Measurements from ENCODE around the gene NFYC.

The NFYC gene

DNA sequence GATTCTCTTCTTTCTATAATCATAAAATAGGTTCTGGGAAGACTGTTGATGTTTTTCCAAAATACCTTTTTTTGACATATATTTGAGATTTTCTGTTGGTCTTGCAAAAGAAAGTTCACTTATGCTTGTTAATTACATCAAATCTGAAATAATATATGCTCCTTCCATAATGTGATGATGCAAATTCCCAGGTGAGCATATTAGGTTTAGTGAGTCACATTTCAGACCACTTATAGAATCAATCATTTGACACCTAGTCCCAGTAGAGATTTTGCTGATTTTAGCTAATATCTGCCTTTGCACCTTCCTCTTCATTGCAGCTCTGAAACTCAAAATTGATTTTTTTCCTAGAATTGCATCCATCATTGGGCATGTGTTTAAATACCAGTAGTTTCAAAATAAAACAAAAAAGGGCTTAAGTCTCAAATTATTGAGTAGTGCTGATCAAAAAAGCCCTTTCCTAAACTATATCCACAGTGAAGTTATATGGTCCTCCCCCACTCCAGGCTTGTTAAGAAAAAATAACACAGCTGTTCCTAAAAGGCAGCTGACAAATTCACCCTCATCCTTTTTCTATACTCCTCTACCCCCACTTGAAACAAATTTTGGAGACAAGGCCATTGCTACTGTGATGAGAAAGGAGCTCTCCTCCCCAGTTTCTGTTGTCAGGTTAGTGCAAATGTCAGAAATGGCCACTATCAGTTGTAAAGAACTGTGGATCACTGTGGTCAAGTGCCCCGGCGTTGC is 55.0 kb downstream of the NFYC start:
- Histone ChIP-seq H3K36me3 (ENCODE audit: control insufficient read depth in 2 of 2, insufficient read depth in 1 of 2, low read length in 2 of 2) (peaks cover 9 to 91% of the 10 kb centered on the region in 2 experiments; a peak in 2 of 3 replicates), H3K4me1 (ENCODE audit: control insufficient read depth, insufficient read depth, low read length) (no peaks in the 10 kb centered on the region), H3K9me3 (ENCODE audit: control insufficient read depth, insufficient read depth, low read depth, low read length) (no peaks in the 10 kb centered on the region), H3K27ac (ENCODE audit: extremely low read depth, low read depth, low read length) (no peak overlapping the region), H3K4me3 (ENCODE audit: low read depth, low read length) (no peak overlapping the region)
- ChIA-PET POLR2A (interaction anchor here (0.6 to 1.7 kb wide), 2 partner anchors 49 to 55 kb away, joined by 3 to 6 read pairs; partner anchors contain the start of gene NFYC), CTCF (interaction anchor here (0.7 to 2.3 kb wide), 4 partner anchors 28 to 206 kb away, joined by 3 to 12 read pairs (median 5); no protein-coding TSS in a partner anchor)
- TF ChIP-seq GLI2 (tag by site-specific recombination; IDR thresholded peaks at IDR 0.05; ENCODE audit: borderline replicate concordance, low read depth) (no peak), ZNF610 (tag by site-specific recombination; IDR thresholded peaks at IDR 0.05; ENCODE audit: borderline replicate concordance) (no peak), GLIS2 (tag by site-specific recombination; IDR thresholded peaks at IDR 0.05) (no peak), ZFHX2 (tag by site-specific recombination; conservative IDR thresholded peaks at IDR 0.05) (no peak), GLIS1 (tag by site-specific recombination; IDR thresholded peaks at IDR 0.05) (no peak), ZNF146 (tag by site-specific recombination; IDR thresholded peaks at IDR 0.05) (no peak)
- TF ChIP-seq, protein P1, sequence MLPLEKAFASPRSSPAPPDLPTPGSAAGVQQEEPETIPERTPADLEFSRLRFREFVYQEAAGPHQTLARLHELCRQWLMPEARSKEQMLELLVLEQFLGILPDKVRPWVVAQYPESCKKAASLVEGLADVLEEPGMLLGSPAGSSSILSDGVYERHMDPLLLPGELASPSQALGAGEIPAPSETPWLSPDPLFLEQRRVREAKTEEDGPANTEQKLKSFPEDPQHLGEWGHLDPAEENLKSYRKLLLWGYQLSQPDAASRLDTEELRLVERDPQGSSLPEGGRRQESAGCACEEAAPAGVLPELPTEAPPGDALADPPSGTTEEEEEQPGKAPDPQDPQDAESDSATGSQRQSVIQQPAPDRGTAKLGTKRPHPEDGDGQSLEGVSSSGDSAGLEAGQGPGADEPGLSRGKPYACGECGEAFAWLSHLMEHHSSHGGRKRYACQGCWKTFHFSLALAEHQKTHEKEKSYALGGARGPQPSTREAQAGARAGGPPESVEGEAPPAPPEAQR (tag by site-specific recombination; IDR thresholded peaks at IDR 0.05) = no peak
- TF ChIP-seq, protein P2, sequence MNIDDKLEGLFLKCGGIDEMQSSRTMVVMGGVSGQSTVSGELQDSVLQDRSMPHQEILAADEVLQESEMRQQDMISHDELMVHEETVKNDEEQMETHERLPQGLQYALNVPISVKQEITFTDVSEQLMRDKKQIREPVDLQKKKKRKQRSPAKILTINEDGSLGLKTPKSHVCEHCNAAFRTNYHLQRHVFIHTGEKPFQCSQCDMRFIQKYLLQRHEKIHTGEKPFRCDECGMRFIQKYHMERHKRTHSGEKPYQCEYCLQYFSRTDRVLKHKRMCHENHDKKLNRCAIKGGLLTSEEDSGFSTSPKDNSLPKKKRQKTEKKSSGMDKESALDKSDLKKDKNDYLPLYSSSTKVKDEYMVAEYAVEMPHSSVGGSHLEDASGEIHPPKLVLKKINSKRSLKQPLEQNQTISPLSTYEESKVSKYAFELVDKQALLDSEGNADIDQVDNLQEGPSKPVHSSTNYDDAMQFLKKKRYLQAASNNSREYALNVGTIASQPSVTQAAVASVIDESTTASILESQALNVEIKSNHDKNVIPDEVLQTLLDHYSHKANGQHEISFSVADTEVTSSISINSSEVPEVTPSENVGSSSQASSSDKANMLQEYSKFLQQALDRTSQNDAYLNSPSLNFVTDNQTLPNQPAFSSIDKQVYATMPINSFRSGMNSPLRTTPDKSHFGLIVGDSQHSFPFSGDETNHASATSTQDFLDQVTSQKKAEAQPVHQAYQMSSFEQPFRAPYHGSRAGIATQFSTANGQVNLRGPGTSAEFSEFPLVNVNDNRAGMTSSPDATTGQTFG (tag by site-specific recombination; IDR thresholded peaks at IDR 0.05; ENCODE audit: borderline replicate concordance) = no peak

DNA sequence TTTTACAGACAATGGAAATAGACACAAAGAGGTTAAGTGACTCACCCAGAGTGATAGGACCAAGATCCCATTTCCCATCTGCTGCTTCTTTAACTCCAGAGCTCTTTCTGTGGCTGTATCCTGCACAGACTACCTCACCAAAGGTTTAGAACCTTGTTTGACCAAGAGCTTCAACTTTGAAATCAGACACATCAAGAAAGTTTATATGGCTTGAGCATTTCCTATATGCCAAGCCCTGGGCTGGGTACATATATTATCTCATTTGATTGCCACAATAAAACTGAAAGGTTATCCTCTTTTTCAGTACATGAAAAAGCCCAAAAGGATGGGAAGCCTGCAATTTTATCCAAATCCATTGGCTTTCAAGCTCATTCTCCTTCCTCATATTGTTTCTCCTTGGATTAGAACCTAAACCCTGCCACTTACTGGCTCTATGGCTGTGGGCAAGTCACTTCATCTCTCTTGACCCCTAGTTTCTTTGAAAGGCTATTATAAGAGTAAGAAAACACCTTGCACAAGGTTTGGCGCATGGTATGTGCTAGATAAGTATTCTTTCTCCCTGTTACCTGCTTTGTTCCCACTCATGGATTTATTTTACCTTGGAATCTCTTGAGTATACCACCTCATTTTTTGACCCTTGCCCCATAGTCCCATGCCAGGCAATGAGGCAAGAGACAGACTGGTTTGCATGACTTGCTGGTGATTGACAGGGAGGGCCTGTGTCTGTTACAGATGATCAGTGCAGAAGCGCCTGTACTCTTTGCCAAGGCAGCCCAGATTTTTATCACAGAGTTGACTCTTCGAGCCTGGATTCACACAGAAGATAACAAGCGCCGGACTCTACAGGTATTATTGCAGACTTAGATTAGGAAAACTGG is 57.6 kb downstream of the NFYC start:
- no peak overlapping the region for H3K4me3 ChIP-seq (ENCODE audit: low read depth, low read length)
- no peaks in the 10 kb centered on the region for H3K4me1 ChIP-seq (ENCODE audit: control insufficient read depth, insufficient read depth, low read length)
- TF ChIP-seq ZNF530 (tag by site-specific recombination; IDR thresholded peaks at IDR 0.05; ENCODE audit: low read depth) = no peak
- TF ChIP-seq ZNF175 (tag by site-specific recombination; IDR thresholded peaks at IDR 0.05) = no peak
- no peak for TF ChIP-seq ZNF48 (tag by site-specific recombination; IDR thresholded peaks at IDR 0.05)
- no peak for TF ChIP-seq ZNF670 (tag by site-specific recombination; IDR thresholded peaks at IDR 0.05; ENCODE audit: low read depth)
- H3K27ac ChIP-seq (ENCODE audit: extremely low read depth, low read depth, low read length) = no peak overlapping the region
- peaks cover 15 to 86% of the 10 kb centered on the region in 2 experiments for H3K36me3 ChIP-seq (ENCODE audit: control insufficient read depth in 2 of 2, insufficient read depth in 1 of 2, low read length in 2 of 2)
- POLR2A ChIA-PET = no interaction called here
- no peaks in the 10 kb centered on the region for H3K9me3 ChIP-seq (ENCODE audit: control insufficient read depth, insufficient read depth, low read depth, low read length)
- CTCF ChIA-PET = interaction anchor here (1.2 kb wide), 1 partner anchor 24 kb away, joined by 5 read pairs; no protein-coding TSS in a partner anchor

DNA sequence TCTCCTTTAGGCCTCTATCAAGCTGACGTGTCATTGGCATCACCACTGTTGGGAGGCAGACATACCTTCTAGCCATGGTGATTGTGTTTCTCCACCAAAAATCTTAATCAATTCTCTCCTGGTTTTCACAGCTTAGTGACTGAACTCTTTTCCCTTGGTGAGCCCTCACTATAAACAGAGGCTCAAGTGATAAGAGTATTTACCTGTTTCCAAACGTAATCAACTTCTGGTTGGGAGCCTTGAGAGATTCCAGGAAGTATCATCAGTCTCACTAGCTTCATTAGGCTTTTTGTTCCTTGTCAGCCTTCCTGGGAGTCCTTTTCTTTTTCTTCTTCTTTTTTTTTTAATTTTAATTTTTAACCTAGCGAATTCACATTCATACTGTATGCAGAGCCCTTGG is 58.3 kb downstream of the NFYC start:
- H3K4me1 ChIP-seq (ENCODE audit: control insufficient read depth, insufficient read depth, low read length) = no peaks in the 10 kb centered on the region
- no peak overlapping the region for H3K27ac ChIP-seq (ENCODE audit: extremely low read depth, low read depth, low read length)
- H3K9me3 ChIP-seq (ENCODE audit: control insufficient read depth, insufficient read depth, low read depth, low read length) = no peaks in the 10 kb centered on the region
- ChIA-PET CTCF (interaction anchor here (1.0 to 1.1 kb wide), 2 partner anchors 24 to 102 kb away, joined by 5 read pairs; no protein-coding TSS in a partner anchor), POLR2A (no interaction called here)
- H3K36me3 ChIP-seq (ENCODE audit: control insufficient read depth in 2 of 2, insufficient read depth in 1 of 2, low read length in 2 of 2) = peaks cover 15 to 87% of the 10 kb centered on the region in 2 experiments
- TF ChIP-seq, protein P3, sequence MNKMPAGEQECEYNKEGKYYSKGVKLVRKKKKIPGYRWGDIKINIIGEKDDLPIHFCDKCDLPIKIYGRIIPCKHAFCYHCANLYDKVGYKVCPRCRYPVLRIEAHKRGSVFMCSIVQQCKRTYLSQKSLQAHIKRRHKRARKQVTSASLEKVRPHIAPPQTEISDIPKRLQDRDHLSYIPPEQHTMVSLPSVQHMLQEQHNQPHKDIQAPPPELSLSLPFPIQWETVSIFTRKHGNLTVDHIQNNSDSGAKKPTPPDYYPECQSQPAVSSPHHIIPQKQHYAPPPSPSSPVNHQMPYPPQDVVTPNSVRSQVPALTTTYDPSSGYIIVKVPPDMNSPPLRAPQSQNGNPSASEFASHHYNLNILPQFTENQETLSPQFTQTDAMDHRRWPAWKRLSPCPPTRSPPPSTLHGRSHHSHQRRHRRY (tag by site-specific recombination; IDR thresholded peaks at IDR 0.05) = no peak
- TF ChIP-seq MEIS1 (CRISPR knock-in tag; IDR thresholded peaks at IDR 0.05; ENCODE audit: borderline replicate concordance) (no peak), PRDM1 (tag by site-specific recombination; IDR thresholded peaks at IDR 0.05) (no peak)
- no peak overlapping the region for H3K4me3 ChIP-seq (ENCODE audit: low read depth, low read length)

Data from HEK293 (cell line).